ENCODE results near the gene TMEM255B.
"Not testable (repeated sequence)": the region's sequence is repeated elsewhere in the genome, so short reads cannot be mapped to it uniquely, and the experiment has no call there.

TMEM255B gene

GRCh38 chr13:113750554-113751399 is 8.2 kb upstream of the TMEM255B start:
- no peak for DNase-seq

GRCh38 chr13:113751491-113751890 is 7.5 kb upstream of the TMEM255B start:
- no peak for DNase-seq

GRCh38 chr13:113752211-113752986 is 6.6 kb upstream of the TMEM255B start:
- not testable (repeated sequence) for DNase-seq

GRCh38 chr13:113753171-113753570 is 5.9 kb upstream of the TMEM255B start:
- no peak for DNase-seq

DNA sequence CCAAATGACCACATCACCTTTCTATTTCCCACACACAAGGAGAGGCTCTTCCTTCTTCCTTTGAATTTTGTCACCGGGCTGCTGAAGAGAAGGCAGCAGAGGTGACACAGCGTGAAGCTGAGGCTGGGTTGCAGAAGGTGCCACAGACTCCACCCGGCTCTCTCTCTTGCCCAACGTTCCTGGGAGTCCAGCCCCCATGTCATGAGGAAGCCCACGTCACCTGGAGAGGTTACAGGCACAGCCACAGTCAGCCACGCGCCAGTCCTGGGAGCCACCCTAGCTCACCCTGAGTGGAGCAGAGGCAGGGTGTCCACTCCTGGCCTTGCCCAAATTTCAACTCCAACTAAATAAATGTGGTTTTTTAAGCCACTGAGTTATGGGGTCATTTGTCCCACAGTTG is 4.8 kb upstream of the TMEM255B start:
- no peak for DNase-seq

GRCh38 chr13:113754691-113755090 is 4.3 kb upstream of the TMEM255B start:
- no peak for DNase-seq

DNA sequence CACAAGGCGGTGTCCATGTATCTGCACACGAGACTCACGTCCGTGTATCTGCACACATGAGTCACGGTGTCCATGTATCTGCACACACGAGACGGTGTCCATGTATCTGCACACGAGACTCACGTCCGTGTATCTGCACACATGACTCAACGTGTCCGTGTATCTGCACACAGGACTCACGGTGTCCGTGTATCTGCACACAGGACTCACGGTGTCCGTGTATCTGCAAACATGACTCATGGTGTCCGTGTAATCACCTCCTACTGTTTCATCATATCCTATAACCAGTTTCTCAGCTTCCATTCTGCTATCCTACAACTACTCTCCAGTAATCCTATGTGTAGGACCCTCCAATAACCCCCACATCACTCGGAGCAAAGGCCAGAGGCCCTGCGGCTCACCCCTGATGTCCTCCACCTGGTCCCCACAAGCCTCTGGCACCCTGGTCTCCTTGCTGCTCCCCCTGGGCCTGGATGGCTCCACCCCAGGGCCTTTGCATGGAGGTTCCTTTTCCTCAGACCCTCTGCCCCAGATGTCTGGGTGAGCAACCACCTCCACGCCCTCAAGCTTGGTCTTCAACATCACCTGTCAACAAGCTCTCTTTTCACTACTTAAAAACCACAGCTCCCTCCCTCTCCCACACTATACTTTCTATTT is 2.5 kb upstream of the TMEM255B start:
- DNase-seq, result no peak

DNA sequence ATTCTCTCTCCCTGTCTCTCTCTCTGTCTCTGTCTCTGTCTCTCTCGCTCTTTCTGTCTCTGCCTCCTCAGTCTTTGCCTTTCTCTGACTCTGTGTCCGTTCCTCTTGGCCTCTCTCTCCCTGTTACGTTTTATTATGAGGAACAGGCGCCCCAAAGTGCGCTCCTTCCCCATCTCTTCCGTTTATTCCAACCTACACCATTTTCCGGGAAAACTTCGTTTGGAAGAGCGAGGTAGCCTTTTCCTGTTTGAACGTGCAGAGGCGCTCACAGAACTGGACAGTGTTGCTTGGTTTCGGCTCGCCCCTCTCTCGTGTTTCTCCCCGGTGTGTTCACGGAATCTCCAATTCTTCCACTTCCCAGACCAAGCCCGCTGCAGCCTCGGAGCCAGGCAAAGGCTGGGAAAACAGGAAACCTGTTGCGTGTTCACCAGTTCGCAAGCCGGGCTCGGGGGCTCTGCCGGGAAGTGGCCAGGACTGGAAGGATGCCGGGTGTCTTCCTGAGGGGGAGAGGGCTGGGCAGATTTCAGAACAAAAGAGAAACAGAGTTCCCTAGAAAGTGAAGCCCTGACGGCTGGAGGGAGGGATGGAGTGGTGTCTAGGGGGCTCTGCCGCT is 605 bp downstream of the TMEM255B start:
- no peak for DNase-seq

GRCh38 chr13:113761136-113761535 is 2.1 kb downstream of the TMEM255B start:
- DNase-seq, result no peak

DNA sequence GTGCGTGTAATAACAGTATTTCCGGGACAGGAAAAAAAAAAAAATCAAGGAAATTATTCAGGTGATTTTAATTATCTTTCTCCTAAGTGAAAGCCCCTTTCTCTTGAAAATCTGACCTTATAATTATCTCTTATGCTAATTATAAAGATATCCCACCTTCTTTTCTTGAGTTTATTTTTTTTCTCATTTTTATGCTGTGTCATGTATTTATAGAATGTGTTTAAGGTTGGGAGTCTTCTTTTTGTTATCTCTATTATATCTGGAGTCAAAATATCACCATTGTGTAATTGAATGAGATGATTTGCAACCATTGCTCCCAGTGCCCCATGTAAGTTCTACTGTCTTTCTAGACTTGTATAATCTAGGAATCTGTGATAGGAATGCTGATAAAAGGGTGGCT is 3.0 kb downstream of the TMEM255B start:
- DNase-seq, result no peak

DNA sequence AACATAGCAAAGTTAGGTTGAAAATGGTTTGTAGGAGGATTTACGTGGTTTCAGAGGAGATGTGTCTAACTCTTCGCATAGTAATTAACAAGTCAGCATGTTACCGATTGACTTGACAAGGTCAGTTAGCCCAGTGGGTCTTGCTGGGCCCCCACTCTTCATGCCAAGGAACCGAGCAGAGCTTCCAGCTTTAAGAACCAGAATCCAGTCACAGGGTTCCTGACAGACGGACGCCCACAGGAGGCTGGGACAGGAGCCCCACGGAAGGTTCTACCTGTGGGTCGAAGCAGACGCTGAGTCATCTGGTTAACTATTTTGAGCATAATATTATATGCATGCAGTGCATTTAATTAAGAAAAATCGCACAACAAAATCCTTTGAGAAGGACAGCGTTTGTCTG is 3.5 kb downstream of the TMEM255B start:
- no peak for DNase-seq

- no peak for DNase-seq
Measured at GRCh38 chr13:113763254-113763653, 4.2 kb downstream of the TMEM255B start.

DNA sequence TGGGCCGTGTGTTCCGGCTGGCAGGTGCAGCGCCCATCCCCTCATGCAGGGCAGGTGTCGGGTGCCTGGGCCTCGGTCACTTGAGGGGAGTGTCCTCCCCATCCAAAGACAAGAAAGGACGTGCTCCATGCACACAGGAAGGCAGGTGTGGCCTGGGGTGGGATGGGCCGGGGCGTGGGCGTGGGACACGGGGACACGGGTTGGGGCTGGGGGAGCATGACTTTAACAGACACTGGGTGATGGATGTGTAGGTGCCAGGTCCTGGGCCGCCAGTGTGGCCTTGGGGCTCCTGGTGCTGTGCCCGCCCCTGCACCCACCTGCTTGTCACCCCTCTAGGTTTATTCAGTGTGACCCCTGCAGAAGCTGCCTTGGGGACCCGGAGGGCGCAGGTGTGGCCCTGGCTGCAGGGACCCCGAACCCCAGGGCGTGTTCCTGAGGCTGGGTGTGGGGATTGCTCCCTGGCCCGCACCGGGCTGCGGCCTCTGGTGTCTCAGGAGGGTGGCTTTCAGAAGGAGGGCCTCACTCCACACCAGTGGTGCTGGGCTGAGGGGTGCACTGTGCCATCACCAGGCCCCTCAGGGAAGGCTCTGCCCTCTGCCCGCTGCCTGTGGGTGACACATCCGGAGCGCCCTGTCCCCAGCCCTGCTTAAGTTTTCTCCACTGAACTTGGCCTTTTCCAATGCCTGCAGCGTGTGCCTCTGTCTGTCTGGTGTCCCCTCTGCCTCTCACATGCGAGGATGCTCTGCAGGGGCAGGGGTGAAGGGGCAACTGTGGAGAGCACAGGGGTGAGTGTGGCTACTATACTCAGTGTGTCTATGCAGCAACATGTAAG is 5.2 kb downstream of the TMEM255B start:
- no peak for DNase-seq

- DNase-seq, result no peak
Measured at GRCh38 chr13:113764793-113765563, 6.0 kb downstream of the TMEM255B start.

DNA sequence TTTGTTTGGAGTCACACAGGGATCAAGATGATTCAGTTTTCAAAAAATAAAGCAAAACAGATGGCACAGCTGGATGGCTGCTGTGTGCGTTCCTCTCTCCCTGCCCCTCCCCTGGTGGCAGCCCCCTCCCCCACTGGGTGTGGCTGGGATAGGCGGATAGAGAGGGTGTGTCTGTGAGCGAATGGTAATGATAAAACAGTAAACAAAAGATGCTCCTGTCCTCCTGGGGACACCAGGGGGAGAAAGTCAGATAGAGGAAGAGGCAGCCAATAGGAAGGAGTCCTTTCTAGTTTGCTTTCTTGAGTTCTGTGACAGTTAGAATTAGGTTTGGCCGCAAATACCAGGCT is 6.5 kb downstream of the TMEM255B start:
- DNase-seq, result no peak

GRCh38 chr13:113766035-113766800 is 7.2 kb downstream of the TMEM255B start:
- DNase-seq, result no peak

DNA sequence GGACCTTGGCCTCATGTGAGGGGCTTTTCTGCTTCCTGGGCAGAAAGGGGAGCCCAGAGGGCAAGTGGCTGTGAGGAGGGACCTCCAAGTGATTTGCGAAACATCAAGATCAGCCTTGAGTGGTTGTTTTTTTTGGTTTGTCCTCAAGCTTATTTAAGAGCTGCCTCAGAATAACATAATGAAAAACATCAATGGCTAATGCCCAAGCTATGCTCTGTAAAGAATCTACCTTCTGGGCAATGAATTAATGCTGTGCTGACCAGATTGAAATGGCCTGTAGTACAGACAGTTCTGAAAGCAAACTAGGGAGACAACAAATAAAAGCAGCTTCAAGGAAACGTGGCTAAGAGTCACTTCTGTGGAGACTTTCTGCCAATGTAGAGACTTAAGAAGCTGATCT is 8.3 kb downstream of the TMEM255B start:
- no peak for DNase-seq

- no peak for DNase-seq
Measured at GRCh38 chr13:113768018-113768905, 9.2 kb downstream of the TMEM255B start.

DNA sequence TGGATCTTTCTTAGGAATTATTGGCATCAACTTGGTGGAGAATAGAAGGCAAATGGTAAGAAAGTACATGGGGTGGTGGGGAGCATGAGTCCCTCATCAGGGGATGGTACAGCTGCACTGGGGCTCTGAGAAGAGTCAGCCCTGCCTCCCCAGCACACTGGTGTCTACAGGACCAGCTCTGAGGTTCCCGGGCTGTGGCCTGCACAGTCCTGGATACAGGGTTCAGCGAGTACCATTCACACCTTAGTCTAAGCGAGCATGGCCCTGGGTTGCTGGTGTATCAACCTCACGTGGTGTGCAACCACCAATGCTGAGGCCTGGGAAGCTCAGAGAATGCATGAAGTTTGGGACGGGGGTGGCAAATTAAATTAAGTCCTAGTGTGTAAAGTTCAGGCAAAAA is 10.1 kb downstream of the TMEM255B start:
- no peak for DNase-seq

- no peak for DNase-seq
Measured at GRCh38 chr13:113769881-113770280, 10.9 kb downstream of the TMEM255B start.
